AG04449 (cell line): ENCODE measurements around the gene SAP25.

Source experiments
- CTCF ChIA-PET: fragments of 350-600 bp; formaldehyde crosslinking; extraction: SDS; loops from one replicate; lab custom pipeline; 2021; ENCODE audit warnings: antibody characterized with exemption; lab: Yijun Ruan, JAX
- POLR2A ChIA-PET: fragments of 400-600, 350-600 bp; formaldehyde crosslinking; extraction: SDS; loops from one replicate; lab custom pipeline; 2020; ENCODE audit warnings: antibody characterized with exemption, inconsistent platforms; lab: Yijun Ruan, JAX
- DNase-seq: peaks from one replicate; pipeline ENCODE4 v3.0.0-alpha.2; 2010; ENCODE audit warnings: low read depth, low spot score
- H3K4me3 ChIP-seq: 2 replicates; pipeline ENCODE4 v1.5.1; 2011; ENCODE audit warnings: low read depth, mild to moderate bottlenecking, control low read depth, low read length
- CTCF ChIP-seq: IDR thresholded peaks from one replicate; pipeline ENCODE4 v1.5.1; 2011; ENCODE audit warnings: mild to moderate bottlenecking, moderate library complexity, low read length, control low read depth, inconsistent platforms; ENCODE audit not compliant: insufficient read depth; ENCODE audit errors: missing control alignments

Gene SAP25

GRCh38 chr7:100600730-100601038 lies 27.0 kb upstream of the SAP25 start:
- CTCF ChIA-PET = interaction anchor here (1.7 kb wide), 1 partner anchor 10 kb away, joined by 7 read pairs; no protein-coding TSS in a partner anchor
- H3K4me3 ChIP-seq = no peak overlapping the region
- POLR2A ChIA-PET = no interaction called here
- DNase-seq = no peak
- no peak for TF ChIP-seq CTCF

GRCh38 chr7:100599911-100600729 lies 26.4 kb upstream of the SAP25 start:
- POLR2A ChIA-PET = interaction anchor here (1.0 kb wide), 1 partner anchor 14 kb away, joined by 3 read pairs; the partner anchor contains the start of genes FBXO24 and LRCH4
- TF ChIP-seq CTCF = no peak
- no peak overlapping the region for H3K4me3 ChIP-seq
- CTCF ChIA-PET = interaction anchor here (0.9 kb wide), 1 partner anchor 40 kb away, joined by 3 read pairs; no protein-coding TSS in a partner anchor
- no peak for DNase-seq

- no peak for DNase-seq
- POLR2A ChIA-PET = interaction anchor here (1.8 kb wide), 1 partner anchor 12 kb away, joined by 5 read pairs; the partner anchor contains the start of gene FBXO24
- CTCF ChIA-PET = interaction anchor here (0.8 to 1.7 kb wide), 3 partner anchors 10 to 116 kb away, joined by 3 to 6 read pairs (median 4); partner anchors contain the start of gene FBXO24
- TF ChIP-seq CTCF = no peak
- H3K4me3 ChIP-seq = no peak overlapping the region
Measured at GRCh38 chr7:100598425-100598824, 24.7 kb upstream of the SAP25 start.

GRCh38 chr7:100595188-100595587 lies 21.5 kb upstream of the SAP25 start:
- no peak for TF ChIP-seq CTCF
- POLR2A ChIA-PET = interaction anchor here (1.2 kb wide), 1 partner anchor 9 kb away, joined by 8 read pairs; the partner anchor contains the start of genes FBXO24 and LRCH4
- no peak overlapping the region for H3K4me3 ChIP-seq
- DNase-seq = no peak
- CTCF ChIA-PET = interaction anchor here (3.5 kb wide), 1 partner anchor 9 kb away, joined by 16 read pairs; the partner anchor contains the start of genes FBXO24 and LRCH4

GRCh38 chr7:100591596-100591995 lies 17.9 kb upstream of the SAP25 start:
- POLR2A ChIA-PET = no interaction called here
- no peak for DNase-seq
- TF ChIP-seq CTCF = no peak

More at GRCh38 chr7:100591596-100591995, 17.9 kb upstream of the SAP25 start:
- H3K4me3 ChIP-seq = no peak overlapping the region
- CTCF ChIA-PET = interaction anchor here (0.5 to 13.2 kb wide), 5 partner anchors 10 to 691 kb away, joined by 3 to 138 read pairs (median 5); partner anchors contain the start of gene PCOLCE
